GM21825 (cell line): ENCODE data around the gene NISCH.

ENCODE experiments used
- ATAC-seq: cut with Tn5 transposase; IDR thresholded peaks from one replicate; pipeline ENCODE4 v1.9.1; 2021; ENCODE audit warnings: mild to moderate bottlenecking, moderate library complexity; ENCODE audit not compliant: unreplicated experiment

NISCH gene

GRCh38 chr3:52509753-52510328 lies 54.4 kb downstream of the NISCH start:
- ATAC-seq = no peak

GRCh38 chr3:52511509-52511908 lies 56.1 kb downstream of the NISCH start:
- ATAC-seq = no peak

GRCh38 chr3:52512105-52512504 lies 56.7 kb downstream of the NISCH start:
- ATAC-seq = no peak

GRCh38 chr3:52512727-52513126 lies 57.3 kb downstream of the NISCH start:
- ATAC-seq = no peak

GRCh38 chr3:52513281-52513680 lies 57.9 kb downstream of the NISCH start:
- ATAC-seq = no peak

- no peak for ATAC-seq
These were observed 59.2 kb downstream of the NISCH start for GRCh38 chr3:52514576-52514975.

- ATAC-seq = no peak
These were observed 59.8 kb downstream of the NISCH start for GRCh38 chr3:52515192-52515591.

- no peak for ATAC-seq
These were observed 61.2 kb downstream of the NISCH start for GRCh38 chr3:52516509-52517195.

GRCh38 chr3:52517796-52518722 lies 62.7 kb downstream of the NISCH start:
- no peak for ATAC-seq

GRCh38 chr3:52518723-52519444 lies 63.5 kb downstream of the NISCH start:
- no peak for ATAC-seq

- ATAC-seq = no peak
These were observed 64.2 kb downstream of the NISCH start for GRCh38 chr3:52519445-52520140.

- no peak for ATAC-seq
These were observed 64.8 kb downstream of the NISCH start for GRCh38 chr3:52520141-52520667.

GRCh38 chr3:52520716-52521487 lies 65.5 kb downstream of the NISCH start:
- no peak for ATAC-seq

GRCh38 chr3:52521488-52521824 lies 66.1 kb downstream of the NISCH start:
- ATAC-seq = no peak

- ATAC-seq = no peak
These were observed 66.7 kb downstream of the NISCH start for GRCh38 chr3:52521881-52522650.

GRCh38 chr3:52522651-52523251 lies 67.3 kb downstream of the NISCH start:
- no peak for ATAC-seq

GRCh38 chr3:52523386-52524257 lies 68.2 kb downstream of the NISCH start:
- ATAC-seq = no peak
